Left ventricle myocardium inferior (tissue), 1 donor: ENCODE data around the gene RYR2. TPM values are rescaled to one million over a fixed set of nuclear protein-coding genes. Genes with fewer than 3 reads are reported as not detected.

Source experiments
- DNase-seq: peaks from one replicate; pipeline ENCODE4 v3.0.0-alpha.2; 2020
- H3K27ac ChIP-seq: fragments of 200-600 bp; replicated peaks from 2 replicates; pipeline ENCODE4 v1.8.0; 2021
- H3K27me3 ChIP-seq: fragments of 200-600 bp; 2 replicates; pipeline ENCODE4 v1.8.0; 2021; ENCODE audit warnings: low read depth
- H3K36me3 ChIP-seq: fragments of 200-600 bp; 2 replicates; pipeline ENCODE4 v1.8.0; 2021
- H3K4me1 ChIP-seq: fragments of 200-600 bp; 2 replicates; pipeline ENCODE4 v1.8.0; 2021
- H3K4me3 ChIP-seq: fragments of 200-600 bp; 2 replicates; pipeline ENCODE4 v1.8.0; 2021; ENCODE audit warnings: mild to moderate bottlenecking, moderate library complexity
- H3K9me3 ChIP-seq: fragments of 200-600 bp; replicated peaks from 2 replicates; pipeline ENCODE4 v1.8.0; 2021
- intact Hi-C: fragments of 100-400 bp; cut with micrococcal nuclease; formaldehyde crosslinking; loops from one replicate; pipeline ENCODE4 v1.11.0; 2022
- total RNA-seq: library from RNA; stranded (reverse); fragmentation: NEBNext Ultra II Directional; extraction: Animal tissue kit (Norgen Biotek cat#: 25700); gene quantifications from one replicate; pipeline ENCODE4 v1.2.1, GENCODE V29; 2021
- TF ChIP-seq, protein P1 (sequence below): fragments of 200-600 bp; IDR thresholded peaks from 2 replicates; pipeline ENCODE4 v1.8.0; 2021; ENCODE audit warnings: antibody characterized with exemption, mild to moderate bottlenecking, borderline replicate concordance
- donor health status: DM: no; HTN: yes; CAD: no; lungs with severe emphysema.

The RYR2 gene
- total RNA-seq, 1 donor from 2014 or later: 783 TPM

GRCh38 chr1:237525102-237525501, 483.1 kb downstream of the RYR2 start:
- Histone ChIP-seq H3K36me3 (peaks cover 19% of the 10 kb centered on the region), H3K4me3 (no peak overlapping the region), H3K9me3 (no peaks in the 10 kb centered on the region), H3K27ac (no peak overlapping the region), H3K27me3 (no peaks in the 10 kb centered on the region), H3K4me1 (peaks cover 58% of the 10 kb centered on the region)
- TF ChIP-seq, protein P1, sequence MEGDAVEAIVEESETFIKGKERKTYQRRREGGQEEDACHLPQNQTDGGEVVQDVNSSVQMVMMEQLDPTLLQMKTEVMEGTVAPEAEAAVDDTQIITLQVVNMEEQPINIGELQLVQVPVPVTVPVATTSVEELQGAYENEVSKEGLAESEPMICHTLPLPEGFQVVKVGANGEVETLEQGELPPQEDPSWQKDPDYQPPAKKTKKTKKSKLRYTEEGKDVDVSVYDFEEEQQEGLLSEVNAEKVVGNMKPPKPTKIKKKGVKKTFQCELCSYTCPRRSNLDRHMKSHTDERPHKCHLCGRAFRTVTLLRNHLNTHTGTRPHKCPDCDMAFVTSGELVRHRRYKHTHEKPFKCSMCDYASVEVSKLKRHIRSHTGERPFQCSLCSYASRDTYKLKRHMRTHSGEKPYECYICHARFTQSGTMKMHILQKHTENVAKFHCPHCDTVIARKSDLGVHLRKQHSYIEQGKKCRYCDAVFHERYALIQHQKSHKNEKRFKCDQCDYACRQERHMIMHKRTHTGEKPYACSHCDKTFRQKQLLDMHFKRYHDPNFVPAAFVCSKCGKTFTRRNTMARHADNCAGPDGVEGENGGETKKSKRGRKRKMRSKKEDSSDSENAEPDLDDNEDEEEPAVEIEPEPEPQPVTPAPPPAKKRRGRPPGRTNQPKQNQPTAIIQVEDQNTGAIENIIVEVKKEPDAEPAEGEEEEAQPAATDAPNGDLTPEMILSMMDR: no peak
- DNase-seq: no peak
- intact Hi-C loops: no loop called here

- TF ChIP-seq, protein P1: no peak
- DNase-seq: no peak
- H3K27ac ChIP-seq: no peak overlapping the region
- peaks cover 32% of the 10 kb centered on the region for H3K4me1 ChIP-seq
- no peaks in the 10 kb centered on the region for H3K9me3 ChIP-seq
- H3K4me3 ChIP-seq: no peak overlapping the region
- no peaks in the 10 kb centered on the region for H3K27me3 ChIP-seq
- peaks cover 19% of the 10 kb centered on the region for H3K36me3 ChIP-seq
- intact Hi-C loops: no loop called here
Measured at GRCh38 chr1:237527761-237528160, 485.8 kb downstream of the RYR2 start.

DNA sequence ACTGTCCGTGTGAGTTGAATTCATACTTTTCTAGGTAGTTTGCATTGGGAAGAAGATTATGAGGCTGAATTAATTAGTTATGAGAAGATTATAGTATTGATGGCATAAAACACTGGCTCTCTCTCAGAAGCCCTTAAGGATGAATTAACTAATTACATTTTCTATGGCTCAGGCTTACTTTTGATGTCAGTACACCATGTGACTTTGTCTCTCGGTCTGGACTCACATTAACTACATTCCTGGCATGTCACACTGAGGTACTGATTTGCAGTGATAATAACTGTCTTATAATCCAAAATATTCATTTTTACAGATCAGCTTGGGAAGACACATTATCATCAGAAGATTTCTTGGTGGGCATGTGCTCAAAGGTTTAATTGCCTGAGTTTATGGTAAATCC, 486.6 kb downstream of the RYR2 start:
- Histone ChIP-seq H3K9me3 (no peaks in the 10 kb centered on the region), H3K27me3 (no peaks in the 10 kb centered on the region), H3K4me3 (no peak overlapping the region), H3K27ac (no peak overlapping the region), H3K36me3 (peaks cover 16% of the 10 kb centered on the region), H3K4me1 (peaks cover 27% of the 10 kb centered on the region)
- intact Hi-C loops: no loop called here
- no peak for DNase-seq
- TF ChIP-seq, protein P1: no peak

DNA sequence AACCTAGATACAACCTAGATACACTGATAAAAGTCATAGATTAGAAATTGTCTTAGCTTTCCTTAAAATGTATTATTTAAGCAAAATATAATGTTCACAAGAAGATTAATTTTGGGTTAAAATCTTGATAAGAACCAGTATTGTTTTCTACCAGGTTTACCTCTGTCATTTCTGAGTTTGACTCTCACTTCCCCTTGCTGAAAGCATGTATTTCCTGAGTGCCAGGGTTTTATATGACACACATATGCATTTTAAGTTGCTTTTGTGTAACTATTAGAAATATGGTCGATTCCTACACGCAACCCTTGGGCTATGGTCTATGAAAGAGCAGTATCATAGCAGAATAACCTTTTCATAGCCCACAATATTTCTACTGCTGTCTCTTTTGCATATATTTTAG, 497.1 kb downstream of the RYR2 start:
- TF ChIP-seq, protein P1: no peak
- intact Hi-C loops: no loop called here
- no peak for DNase-seq
- peaks cover 38% of the 10 kb centered on the region for H3K4me1 ChIP-seq
- H3K4me3 ChIP-seq: no peak overlapping the region
- no peaks in the 10 kb centered on the region for H3K27me3 ChIP-seq
- no peak overlapping the region for H3K27ac ChIP-seq
- H3K9me3 ChIP-seq: no peaks in the 10 kb centered on the region
- H3K36me3 ChIP-seq: peaks cover 8% of the 10 kb centered on the region

GRCh38 chr1:237542525-237543418, 500.8 kb downstream of the RYR2 start:
- Histone ChIP-seq H3K27me3 (no peaks in the 10 kb centered on the region), H3K4me1 (peaks cover 32% of the 10 kb centered on the region), H3K4me3 (no peak overlapping the region), H3K36me3 (no peaks in the 10 kb centered on the region), H3K27ac (peak overlapping the region; percentile 45), H3K9me3 (no peaks in the 10 kb centered on the region)
- intact Hi-C loops: no loop called here
- TF ChIP-seq, protein P1: no peak
- no peak for DNase-seq
